ENCODE measurements around the gene NPHP4.

The NPHP4 gene

GRCh38 chr1:5886541-5887348, 105.5 kb downstream of the NPHP4 start:
- H3K36me3 ChIP-seq (ENCODE audit: insufficient read depth, low read length), result peaks cover 12% of the 10 kb centered on the region
- H3K4me3 ChIP-seq (ENCODE audit: low read depth in 1 of 2, low read length in 2 of 2), result no peak overlapping the region
- H3K4me1 ChIP-seq (ENCODE audit: insufficient read depth, low read length), result no peaks in the 10 kb centered on the region
- no peaks in the 10 kb centered on the region for H3K9me3 ChIP-seq (ENCODE audit: low read length)
- no peak overlapping the region for H3K27ac ChIP-seq (ENCODE audit: low read depth, low read length)
- no peak overlapping the region for H3K9ac ChIP-seq (ENCODE audit: low read length)
- H3K27me3 ChIP-seq (ENCODE audit: control insufficient read depth in 1 of 2, insufficient read depth in 2 of 2, low read length in 2 of 2), result no peaks in the 10 kb centered on the region

GRCh38 chr1:5886140-5886483, 106.1 kb downstream of the NPHP4 start:
- Histone ChIP-seq H3K4me1 (ENCODE audit: insufficient read depth, low read length) (no peaks in the 10 kb centered on the region), H3K4me3 (ENCODE audit: low read depth in 1 of 2, low read length in 2 of 2) (no peak overlapping the region)

GRCh38 chr1:5885471-5886139, 106.6 kb downstream of the NPHP4 start:
- H3K9me3 ChIP-seq (ENCODE audit: low read length), result no peaks in the 10 kb centered on the region
- H3K27ac ChIP-seq (ENCODE audit: low read depth, low read length), result no peak overlapping the region
- H3K27me3 ChIP-seq (ENCODE audit: control insufficient read depth in 1 of 2, insufficient read depth in 2 of 2, low read length in 2 of 2), result no peaks in the 10 kb centered on the region
- no peak overlapping the region for H3K4me3 ChIP-seq (ENCODE audit: low read depth in 1 of 2, low read length in 2 of 2)
- H3K36me3 ChIP-seq (ENCODE audit: insufficient read depth, low read length), result peaks cover 12% of the 10 kb centered on the region
- H3K9ac ChIP-seq (ENCODE audit: low read length), result no peak overlapping the region
- no peaks in the 10 kb centered on the region for H3K4me1 ChIP-seq (ENCODE audit: insufficient read depth, low read length)

More at GRCh38 chr1:5886140-5886483, 106.1 kb downstream of the NPHP4 start:
- H3K9ac ChIP-seq (ENCODE audit: low read length), result no peak overlapping the region
- no peaks in the 10 kb centered on the region for H3K9me3 ChIP-seq (ENCODE audit: low read length)
- no peaks in the 10 kb centered on the region for H3K27me3 ChIP-seq (ENCODE audit: control insufficient read depth in 1 of 2, insufficient read depth in 2 of 2, low read length in 2 of 2)
- no peak overlapping the region for H3K27ac ChIP-seq (ENCODE audit: low read depth, low read length)
- H3K36me3 ChIP-seq (ENCODE audit: insufficient read depth, low read length), result peaks cover 12% of the 10 kb centered on the region

GRCh38 chr1:5884110-5884509, 108.1 kb downstream of the NPHP4 start:
- Histone ChIP-seq H3K27ac (ENCODE audit: low read depth, low read length) (no peak overlapping the region), H3K9ac (ENCODE audit: low read length) (no peak overlapping the region), H3K27me3 (ENCODE audit: control insufficient read depth in 1 of 2, insufficient read depth in 2 of 2, low read length in 2 of 2) (no peaks in the 10 kb centered on the region), H3K36me3 (ENCODE audit: insufficient read depth, low read length) (peaks cover 17% of the 10 kb centered on the region), H3K9me3 (ENCODE audit: low read length) (no peaks in the 10 kb centered on the region), H3K4me1 (ENCODE audit: insufficient read depth, low read length) (no peaks in the 10 kb centered on the region), H3K4me3 (ENCODE audit: low read depth in 1 of 2, low read length in 2 of 2) (no peak overlapping the region)

- Histone ChIP-seq H3K4me3 (ENCODE audit: low read depth in 1 of 2, low read length in 2 of 2) (no peak overlapping the region), H3K27me3 (ENCODE audit: control insufficient read depth in 1 of 2, insufficient read depth in 2 of 2, low read length in 2 of 2) (no peaks in the 10 kb centered on the region), H3K36me3 (ENCODE audit: insufficient read depth, low read length) (peaks cover 18% of the 10 kb centered on the region), H3K9me3 (ENCODE audit: low read length) (no peaks in the 10 kb centered on the region), H3K9ac (ENCODE audit: low read length) (no peak overlapping the region), H3K4me1 (ENCODE audit: insufficient read depth, low read length) (no peaks in the 10 kb centered on the region), H3K27ac (ENCODE audit: low read depth, low read length) (no peak overlapping the region)
These were observed 108.8 kb downstream of the NPHP4 start for GRCh38 chr1:5883129-5884048.

GRCh38 chr1:5882367-5883128, 109.7 kb downstream of the NPHP4 start:
- no peaks in the 10 kb centered on the region for H3K9me3 ChIP-seq (ENCODE audit: low read length)
- no peaks in the 10 kb centered on the region for H3K27me3 ChIP-seq (ENCODE audit: control insufficient read depth in 1 of 2, insufficient read depth in 2 of 2, low read length in 2 of 2)
- H3K4me3 ChIP-seq (ENCODE audit: low read depth in 1 of 2, low read length in 2 of 2), result no peak overlapping the region
- H3K9ac ChIP-seq (ENCODE audit: low read length), result no peak overlapping the region
- no peaks in the 10 kb centered on the region for H3K4me1 ChIP-seq (ENCODE audit: insufficient read depth, low read length)
- H3K36me3 ChIP-seq (ENCODE audit: insufficient read depth, low read length), result peaks cover 18% of the 10 kb centered on the region
- no peak overlapping the region for H3K27ac ChIP-seq (ENCODE audit: low read depth, low read length)

- H3K9ac ChIP-seq (ENCODE audit: low read length), result no peak overlapping the region
- no peaks in the 10 kb centered on the region for H3K27me3 ChIP-seq (ENCODE audit: control insufficient read depth in 1 of 2, insufficient read depth in 2 of 2, low read length in 2 of 2)
- no peak overlapping the region for H3K27ac ChIP-seq (ENCODE audit: low read depth, low read length)
- H3K4me3 ChIP-seq (ENCODE audit: low read depth in 1 of 2, low read length in 2 of 2), result no peak overlapping the region
- H3K9me3 ChIP-seq (ENCODE audit: low read length), result no peaks in the 10 kb centered on the region
- no peaks in the 10 kb centered on the region for H3K4me1 ChIP-seq (ENCODE audit: insufficient read depth, low read length)
- peaks cover 18% of the 10 kb centered on the region for H3K36me3 ChIP-seq (ENCODE audit: insufficient read depth, low read length)
These were observed 110.6 kb downstream of the NPHP4 start for GRCh38 chr1:5881526-5882222.

- Histone ChIP-seq H3K9me3 (ENCODE audit: low read length) (no peaks in the 10 kb centered on the region), H3K27me3 (ENCODE audit: control insufficient read depth in 1 of 2, insufficient read depth in 2 of 2, low read length in 2 of 2) (no peaks in the 10 kb centered on the region), H3K27ac (ENCODE audit: low read depth, low read length) (no peak overlapping the region), H3K9ac (ENCODE audit: low read length) (no peak overlapping the region), H3K4me3 (ENCODE audit: low read depth in 1 of 2, low read length in 2 of 2) (no peak overlapping the region), H3K36me3 (ENCODE audit: insufficient read depth, low read length) (peaks cover 12% of the 10 kb centered on the region), H3K4me1 (ENCODE audit: insufficient read depth, low read length) (no peaks in the 10 kb centered on the region)
These were observed 111.4 kb downstream of the NPHP4 start for GRCh38 chr1:5880630-5881405.

- H3K9me3 ChIP-seq (ENCODE audit: low read length), result no peaks in the 10 kb centered on the region
- H3K9ac ChIP-seq (ENCODE audit: low read length), result no peak overlapping the region
- no peak overlapping the region for H3K4me3 ChIP-seq (ENCODE audit: low read depth in 1 of 2, low read length in 2 of 2)
- peaks cover 15% of the 10 kb centered on the region for H3K36me3 ChIP-seq (ENCODE audit: insufficient read depth, low read length)
- no peaks in the 10 kb centered on the region for H3K4me1 ChIP-seq (ENCODE audit: insufficient read depth, low read length)
- no peak overlapping the region for H3K27ac ChIP-seq (ENCODE audit: low read depth, low read length)
- no peaks in the 10 kb centered on the region for H3K27me3 ChIP-seq (ENCODE audit: control insufficient read depth in 1 of 2, insufficient read depth in 2 of 2, low read length in 2 of 2)
These were observed 112.8 kb downstream of the NPHP4 start for GRCh38 chr1:5879421-5879820.

- Histone ChIP-seq H3K4me1 (ENCODE audit: insufficient read depth, low read length) (no peaks in the 10 kb centered on the region), H3K36me3 (ENCODE audit: insufficient read depth, low read length) (peaks cover 20% of the 10 kb centered on the region)
These were observed 113.3 kb downstream of the NPHP4 start for GRCh38 chr1:5878971-5879370.

More at GRCh38 chr1:5878971-5879370, 113.3 kb downstream of the NPHP4 start:
- Histone ChIP-seq H3K4me3 (ENCODE audit: low read depth in 1 of 2, low read length in 2 of 2) (no peak overlapping the region), H3K27ac (ENCODE audit: low read depth, low read length) (no peak overlapping the region), H3K9ac (ENCODE audit: low read length) (no peak overlapping the region), H3K9me3 (ENCODE audit: low read length) (no peaks in the 10 kb centered on the region), H3K27me3 (ENCODE audit: control insufficient read depth in 1 of 2, insufficient read depth in 2 of 2, low read length in 2 of 2) (no peaks in the 10 kb centered on the region)
